Neural progenitor cell (in vitro differentiated cells): ENCODE results near the gene PLEKHF1. TPM values are rescaled to one million over a fixed set of nuclear protein-coding genes. Genes with fewer than 3 reads are reported as not detected.
A peak's percentile ranks its signal among the peaks of the same experiment; 100 is the strongest.

Source experiments
- DNase-seq: peaks from one replicate; pipeline ENCODE4 v3.0.0-alpha.2; 2016; ENCODE audit warnings: low spot score
- H2AFZ ChIP-seq: fragments of 200-600 bp; sonication (generic); replicated peaks from 2 replicates; pipeline ENCODE4 v1.6.1; 2016; ENCODE audit warnings: antibody characterized with exemption
- H3F3A ChIP-seq: fragments of 200-600 bp; sonication (generic); 2 replicates; pipeline ENCODE4 v1.6.1; 2016; ENCODE audit warnings: antibody characterized with exemption, low read depth
- H3K27ac ChIP-seq: fragments of 200-600 bp; sonication (generic); 2 replicates; pipeline ENCODE4 v1.5.1; 2016; ENCODE audit warnings: mild to moderate bottlenecking
- H3K27me3 ChIP-seq: fragments of 200-600 bp; sonication (generic); 2 replicates; pipeline ENCODE4 v1.6.1; 2016; ENCODE audit warnings: mild to moderate bottlenecking, moderate library complexity
- H3K36me3 ChIP-seq: fragments of 200-600 bp; sonication (generic); 2 replicates; pipeline ENCODE4 v1.5.1; 2016
- H3K4me1 ChIP-seq: fragments of 200-600 bp; sonication (generic); 2 replicates; pipeline ENCODE4 v1.6.1; 2016; ENCODE audit warnings: mixed run types
- H3K4me2 ChIP-seq: fragments of 200-600 bp; sonication (generic); 2 replicates; pipeline ENCODE4 v1.6.1; 2016
- H3K4me3 ChIP-seq: fragments of 200-600 bp; sonication (generic); 2 replicates; pipeline ENCODE4 v1.5.1; 2016
- H3K79me2 ChIP-seq: fragments of 200-600 bp; sonication (generic); 2 replicates; pipeline ENCODE4 v1.6.1; 2016; ENCODE audit warnings: low read depth
- H3K9ac ChIP-seq: fragments of 200-600 bp; sonication (generic); 2 replicates; pipeline ENCODE4 v1.6.1; 2016
- H3K9me3 ChIP-seq: fragments of 200-600 bp; sonication (generic); 2 replicates; pipeline ENCODE4 v1.5.1; 2016; ENCODE audit warnings: low read depth
- H4K20me1 ChIP-seq: fragments of 200-600 bp; sonication (generic); 2 replicates; pipeline ENCODE4 v1.6.1; 2016; ENCODE audit warnings: low read depth
- H3K27ac Mint-ChIP-seq: 3 replicates; pipeline ENCODE4 v1.8.0; 2021; ENCODE audit warnings: mixed read lengths
- H3K27me3 Mint-ChIP-seq: 2 replicates; pipeline ENCODE4 v1.8.0; 2022; ENCODE audit warnings: low read depth, mild to moderate bottlenecking, inconsistent platforms, moderate library complexity, mixed read lengths; ENCODE audit not compliant: insufficient read depth
- H3K36me3 Mint-ChIP-seq: 3 replicates; pipeline ENCODE4 v1.8.0; 2021; ENCODE audit warnings: mixed read lengths
- H3K4me1 Mint-ChIP-seq: 3 replicates; pipeline ENCODE4 v1.8.0; 2021; ENCODE audit warnings: mixed read lengths
- H3K4me3 Mint-ChIP-seq: 3 replicates; pipeline ENCODE4 v1.8.0; 2021; ENCODE audit warnings: mild to moderate bottlenecking, moderate library complexity, mixed read lengths
- H3K9me3 Mint-ChIP-seq: 3 replicates; pipeline ENCODE4 v1.8.0; 2020; ENCODE audit warnings: mixed read lengths
- EZH2 ChIP-seq: fragments of 200-600 bp; sonication (generic); IDR thresholded peaks from 2 replicates; pipeline ENCODE4 v1.6.1; 2017; ENCODE audit warnings: antibody characterized with exemption, mild to moderate bottlenecking, moderate library complexity
- EZH2phosphoT487 ChIP-seq: fragments of 200-600 bp; sonication (generic); IDR thresholded peaks from 2 replicates; pipeline ENCODE4 v1.6.1; 2017; ENCODE audit warnings: antibody characterized with exemption
- total RNA-seq: library from RNA; depleted of rRNA; stranded (reverse); fragments of >200 nt; gene quantifications from 2 replicates; pipeline ENCODE4 v1.2.3, GENCODE V29; 2015; ENCODE audit warnings: low replicate concordance
- TF ChIP-seq, protein P1 (sequence below): fragments of 200-600 bp; sonication (generic); IDR thresholded peaks from 2 replicates; pipeline ENCODE4 v1.5.1; 2017; ENCODE audit warnings: antibody characterized with exemption, mild to moderate bottlenecking

The PLEKHF1 gene
- total RNA-seq, 1 donor from 2014 or later, result 1.2 TPM

DNA sequence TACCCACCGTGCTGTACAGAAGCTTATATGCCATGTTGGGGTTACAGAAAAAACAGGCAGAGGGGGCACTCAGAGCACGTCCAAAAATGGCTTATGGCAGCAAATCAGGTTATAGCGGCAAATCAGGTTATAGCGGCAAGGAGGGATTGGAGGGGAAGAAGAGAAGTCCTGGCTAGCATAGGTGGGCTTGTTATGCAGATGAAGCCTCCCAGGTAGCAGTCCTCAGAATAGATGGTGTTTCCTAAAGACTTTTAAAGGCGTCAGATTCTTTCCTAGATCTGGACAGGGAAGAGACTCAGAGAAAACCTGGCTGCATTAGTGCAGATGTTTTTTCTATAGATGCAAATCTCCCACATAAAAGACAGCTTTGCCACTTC, 19.8 kb upstream of the PLEKHF1 start:
- Histone ChIP-seq H3F3A (no peaks in the 10 kb centered on the region), H3K9me3 (no peaks in the 10 kb centered on the region), H3K4me3 (no peak overlapping the region), H2AFZ (peak overlapping the region; percentile 89), H3K36me3 (no peaks in the 10 kb centered on the region), H3K4me1 (no peaks in the 10 kb centered on the region), H4K20me1 (no peaks in the 10 kb centered on the region), H3K79me2 (no peaks in the 10 kb centered on the region), H3K4me2 (no peak overlapping the region), H3K27ac (no peak overlapping the region), H3K9ac (no peak overlapping the region), H3K27me3 (peaks cover 3% of the 10 kb centered on the region)
- H3K9me3 Mint-ChIP-seq, result no peaks in the 10 kb centered on the region
- H3K4me3 Mint-ChIP-seq, result no peak overlapping the region
- no peaks in the 10 kb centered on the region for H3K36me3 Mint-ChIP-seq
- TF ChIP-seq EZH2 (no peak), EZH2phosphoT487 (no peak)
- TF ChIP-seq, protein P1, sequence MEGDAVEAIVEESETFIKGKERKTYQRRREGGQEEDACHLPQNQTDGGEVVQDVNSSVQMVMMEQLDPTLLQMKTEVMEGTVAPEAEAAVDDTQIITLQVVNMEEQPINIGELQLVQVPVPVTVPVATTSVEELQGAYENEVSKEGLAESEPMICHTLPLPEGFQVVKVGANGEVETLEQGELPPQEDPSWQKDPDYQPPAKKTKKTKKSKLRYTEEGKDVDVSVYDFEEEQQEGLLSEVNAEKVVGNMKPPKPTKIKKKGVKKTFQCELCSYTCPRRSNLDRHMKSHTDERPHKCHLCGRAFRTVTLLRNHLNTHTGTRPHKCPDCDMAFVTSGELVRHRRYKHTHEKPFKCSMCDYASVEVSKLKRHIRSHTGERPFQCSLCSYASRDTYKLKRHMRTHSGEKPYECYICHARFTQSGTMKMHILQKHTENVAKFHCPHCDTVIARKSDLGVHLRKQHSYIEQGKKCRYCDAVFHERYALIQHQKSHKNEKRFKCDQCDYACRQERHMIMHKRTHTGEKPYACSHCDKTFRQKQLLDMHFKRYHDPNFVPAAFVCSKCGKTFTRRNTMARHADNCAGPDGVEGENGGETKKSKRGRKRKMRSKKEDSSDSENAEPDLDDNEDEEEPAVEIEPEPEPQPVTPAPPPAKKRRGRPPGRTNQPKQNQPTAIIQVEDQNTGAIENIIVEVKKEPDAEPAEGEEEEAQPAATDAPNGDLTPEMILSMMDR, result no peak
- DNase-seq, result no peak
- H3K27ac Mint-ChIP-seq, result no peak overlapping the region
- peaks cover 9% of the 10 kb centered on the region for H3K27me3 Mint-ChIP-seq
- H3K4me1 Mint-ChIP-seq, result peaks cover 4% of the 10 kb centered on the region

DNA sequence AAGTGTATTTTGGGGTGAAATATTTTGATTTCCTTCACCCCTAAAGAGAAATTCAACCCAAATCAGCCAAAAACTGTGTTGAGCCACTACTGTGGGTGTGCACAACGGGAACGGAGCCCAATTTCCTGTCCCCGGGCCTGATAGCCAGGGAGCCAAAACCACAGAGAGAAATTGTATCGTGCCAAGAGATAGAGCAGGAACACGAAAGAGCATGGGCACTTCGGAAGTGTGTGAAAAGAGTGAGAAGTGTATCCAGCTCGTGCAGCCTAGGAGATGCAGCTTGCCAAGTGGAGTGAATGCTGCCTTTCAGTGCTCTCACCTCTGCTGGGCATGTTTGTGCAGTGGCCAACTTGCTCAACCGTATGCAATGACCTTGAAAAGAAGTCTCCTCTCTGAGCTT, 19.4 kb upstream of the PLEKHF1 start:
- H3K36me3 ChIP-seq, result no peaks in the 10 kb centered on the region
- TF ChIP-seq EZH2phosphoT487 (no peak), EZH2 (no peak)
- TF ChIP-seq, protein P1, result no peak
- peaks cover 3% of the 10 kb centered on the region for H3K27me3 ChIP-seq
- no peak overlapping the region for H3K4me2 ChIP-seq
- Mint-ChIP-seq H3K4me3 (no peak overlapping the region), H3K36me3 (no peaks in the 10 kb centered on the region), H3K4me1 (peaks cover 4% of the 10 kb centered on the region), H3K9me3 (no peaks in the 10 kb centered on the region), H3K27me3 (peaks cover 8% of the 10 kb centered on the region), H3K27ac (no peak overlapping the region)
- no peaks in the 10 kb centered on the region for H3F3A ChIP-seq
- no peaks in the 10 kb centered on the region for H3K9me3 ChIP-seq
- H4K20me1 ChIP-seq, result no peaks in the 10 kb centered on the region
- peak overlapping the region; percentile 89 for H2AFZ ChIP-seq
- H3K27ac ChIP-seq, result no peak overlapping the region
- DNase-seq, result no peak
- H3K9ac ChIP-seq, result no peak overlapping the region
- no peak overlapping the region for H3K4me3 ChIP-seq
- H3K79me2 ChIP-seq, result no peaks in the 10 kb centered on the region
- no peaks in the 10 kb centered on the region for H3K4me1 ChIP-seq

DNA sequence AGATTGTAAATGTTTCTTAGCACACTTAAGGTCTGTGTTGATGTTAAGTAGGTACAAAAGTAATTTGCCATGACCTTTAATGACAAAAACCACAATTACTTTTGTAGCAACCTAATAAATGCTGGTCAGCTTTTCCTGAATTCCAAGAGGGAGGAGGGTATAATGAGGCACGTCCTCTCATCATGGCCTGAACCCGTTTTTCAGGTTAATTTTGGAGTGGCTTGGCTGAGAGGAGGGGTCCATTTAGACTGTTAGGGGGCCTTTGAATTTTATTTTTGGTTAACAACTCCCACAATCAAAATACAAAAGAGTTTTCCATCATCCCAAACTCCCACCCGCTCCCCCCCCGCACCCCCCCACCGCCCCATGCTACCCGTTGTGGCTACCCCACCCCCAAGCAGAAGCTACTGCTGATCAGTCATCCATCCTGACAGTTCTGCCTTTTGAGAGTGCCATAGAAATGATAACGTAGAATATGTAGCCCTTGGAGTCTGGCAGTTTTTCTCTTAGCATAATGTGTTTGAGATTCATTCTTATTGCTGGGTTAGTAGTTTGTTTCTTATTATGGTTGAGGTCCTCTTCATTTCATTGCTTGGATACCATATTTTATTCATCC, 14.4 kb upstream of the PLEKHF1 start:
- Mint-ChIP-seq H3K4me3 (no peak overlapping the region), H3K4me1 (no peaks in the 10 kb centered on the region), H3K36me3 (no peaks in the 10 kb centered on the region)

More for the DNA sequence above, 14.4 kb upstream of the PLEKHF1 start:
- Histone ChIP-seq H4K20me1 (no peaks in the 10 kb centered on the region), H3K9ac (no peak overlapping the region), H3K36me3 (no peaks in the 10 kb centered on the region), H3K9me3 (no peaks in the 10 kb centered on the region), H3F3A (no peaks in the 10 kb centered on the region), H3K4me1 (no peaks in the 10 kb centered on the region), H3K4me3 (no peak overlapping the region), H3K27me3 (peaks cover under 1% of the 10 kb centered on the region), H3K27ac (no peak overlapping the region), H3K4me2 (no peak overlapping the region), H3K79me2 (no peaks in the 10 kb centered on the region), H2AFZ (no peak overlapping the region)
- peaks cover 6% of the 10 kb centered on the region for H3K27me3 Mint-ChIP-seq
- H3K27ac Mint-ChIP-seq, result no peak overlapping the region
- peaks cover 3% of the 10 kb centered on the region for H3K9me3 Mint-ChIP-seq
- no peak for DNase-seq
- TF ChIP-seq EZH2phosphoT487, result no peak
- TF ChIP-seq, protein P1, result no peak
- TF ChIP-seq EZH2, result no peak
